NCI-H2107 treated with DMSO at 0.1 percent for 48 hours (cell line): Measurements from ENCODE around the gene NIPAL3.
"Not testable (repeated sequence)": the region's sequence is repeated elsewhere in the genome, so short reads cannot be mapped to it uniquely, and the experiment has no call there.

Experiments
- DNase-seq: peaks from one replicate; lab custom pipeline; 2025; ENCODE audit not compliant: unreplicated experiment; lab: John Stamatoyannopoulos, UW

NIPAL3 gene

GRCh38 chr1:24514946-24515345 is 99.3 kb downstream of the NIPAL3 start:
- DNase-seq, result no peak

DNA sequence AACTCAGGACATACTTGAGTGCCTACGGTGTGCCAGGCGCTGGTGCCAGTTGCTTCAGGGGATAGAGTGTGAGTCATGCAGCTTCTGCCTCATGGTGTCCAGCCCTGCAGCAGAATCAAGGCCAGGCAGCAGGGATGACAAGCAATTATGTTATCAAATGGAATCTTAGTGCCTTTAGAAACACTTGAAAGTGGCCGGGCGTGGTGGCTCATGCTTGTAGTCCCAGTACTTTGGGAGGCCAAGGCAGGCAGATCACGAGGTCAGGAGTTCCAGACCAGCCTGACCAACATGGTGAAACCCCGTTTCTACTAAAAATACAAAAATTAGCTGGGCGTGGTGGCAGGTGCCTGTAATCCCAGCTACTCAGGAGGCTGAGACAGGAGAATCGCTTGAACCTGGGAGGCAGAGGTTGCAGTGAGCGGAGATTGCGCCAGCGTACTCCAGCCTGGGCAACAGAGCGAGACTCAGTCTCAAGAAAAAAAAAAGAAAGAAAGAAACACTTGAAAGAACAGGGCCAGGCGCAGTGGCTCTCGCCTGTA is 100.1 kb downstream of the NIPAL3 start:
- not testable (repeated sequence) for DNase-seq

- DNase-seq, result no peak
These were observed 100.9 kb downstream of the NIPAL3 start for GRCh38 chr1:24516506-24516905.

DNA sequence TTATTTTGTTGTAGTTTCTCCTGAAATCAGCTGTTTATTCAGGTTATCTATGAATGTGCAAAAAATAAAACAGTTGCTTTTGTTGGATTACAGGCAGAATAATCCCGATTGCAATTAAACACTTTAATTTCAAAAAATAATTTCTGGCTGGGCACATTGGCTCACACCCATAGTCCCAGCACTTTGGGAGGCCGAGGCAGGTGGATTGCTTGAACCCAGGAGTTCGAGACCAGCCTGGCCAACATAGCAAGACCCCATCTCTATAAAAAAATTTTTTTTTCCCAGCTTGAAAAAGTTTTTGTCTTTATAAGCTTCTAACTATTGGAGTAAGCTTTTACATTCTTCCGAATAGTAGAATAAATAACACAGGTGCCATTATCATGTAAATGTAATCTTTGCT is 102.3 kb downstream of the NIPAL3 start:
- DNase-seq, result no peak

DNA sequence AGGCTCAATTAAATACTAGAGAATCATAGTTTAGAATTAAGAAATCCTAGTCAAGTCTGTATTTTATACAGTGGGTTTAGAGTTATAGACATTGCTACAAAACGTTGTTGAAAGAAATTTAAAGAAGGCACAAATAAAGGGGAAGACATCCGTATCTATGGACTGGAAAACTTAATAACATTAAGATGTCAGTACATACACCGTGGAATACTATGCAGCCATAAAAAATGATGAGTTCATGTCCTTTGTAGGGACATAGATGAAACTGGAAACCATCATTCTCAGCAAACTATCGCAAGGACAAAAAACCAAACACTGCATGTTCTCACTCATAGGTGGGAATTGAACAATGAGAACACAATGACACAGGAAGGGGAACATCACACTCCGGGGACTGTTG is 104.7 kb downstream of the NIPAL3 start:
- not testable (repeated sequence) for DNase-seq
